ENCODE results near the gene SIL1.
"Not testable (repeated sequence)": the region's sequence is repeated elsewhere in the genome, so short reads cannot be mapped to it uniquely, and the experiment has no call there.

The SIL1 gene

GRCh38 chr5:139171779-139172404, 26.3 kb downstream of the SIL1 start:
- DNase-seq, result no peak

- DNase-seq, result no peak
These were observed 30.0 kb downstream of the SIL1 start for GRCh38 chr5:139167952-139168720.

- DNase-seq, result no peak
These were observed 30.6 kb downstream of the SIL1 start for GRCh38 chr5:139167533-139167932.

GRCh38 chr5:139167063-139167462, 31.1 kb downstream of the SIL1 start:
- DNase-seq, result no peak

- DNase-seq, result not testable (repeated sequence)
These were observed 33.3 kb downstream of the SIL1 start for GRCh38 chr5:139164897-139165296.

- peak; percentile 80 for DNase-seq
These were observed 34.1 kb downstream of the SIL1 start for GRCh38 chr5:139164020-139164419.

- DNase-seq, result no peak
These were observed 35.7 kb downstream of the SIL1 start for GRCh38 chr5:139162448-139162847.

- no peak for DNase-seq
These were observed 39.4 kb downstream of the SIL1 start for GRCh38 chr5:139158791-139159190.

GRCh38 chr5:139157556-139157955, 40.6 kb downstream of the SIL1 start:
- DNase-seq, result no peak

GRCh38 chr5:139156814-139157213, 41.4 kb downstream of the SIL1 start:
- DNase-seq, result no peak

- DNase-seq, result no peak
These were observed 42.8 kb downstream of the SIL1 start for GRCh38 chr5:139155333-139155732.

- DNase-seq, result no peak
These were observed 46.3 kb downstream of the SIL1 start for GRCh38 chr5:139151902-139152301.

- peak; percentile 69 for DNase-seq
These were observed 47.7 kb downstream of the SIL1 start for GRCh38 chr5:139150367-139150999.

GRCh38 chr5:139149477-139150199, 48.5 kb downstream of the SIL1 start:
- peak; percentile 78 for DNase-seq

- DNase-seq, result no peak
These were observed 49.2 kb downstream of the SIL1 start for GRCh38 chr5:139148986-139149385.

GRCh38 chr5:139148306-139148705, 49.9 kb downstream of the SIL1 start:
- DNase-seq, result no peak

- DNase-seq, result no peak
These were observed 50.6 kb downstream of the SIL1 start for GRCh38 chr5:139147483-139148087.

- DNase-seq, result no peak
These were observed 51.2 kb downstream of the SIL1 start for GRCh38 chr5:139146809-139147482.

GRCh38 chr5:139141446-139142204, 56.5 kb downstream of the SIL1 start:
- peak; percentile 32 for DNase-seq

- DNase-seq, result peak; percentile 64
These were observed 57.5 kb downstream of the SIL1 start for GRCh38 chr5:139140591-139141071.

GRCh38 chr5:139138809-139139208, 59.4 kb downstream of the SIL1 start:
- DNase-seq, result no peak

All from inflammatory macrophage treated with lipopolysaccharide for 4 hours (primary cell).